OCI-LY3 (cell line): Measurements from ENCODE around the gene RNGTT.

ENCODE experiments used
- H2AFZ ChIP-seq: fragments of 200-600, 300-600 bp; shearing (Covaris generic); 2 replicates; pipeline ENCODE4 v1.6.0; 2014; ENCODE audit warnings: antibody characterized with exemption, low read depth, low read length
- H3K27ac ChIP-seq: fragments of 200-600, 300-600 bp; sonication (generic); 2 replicates; pipeline ENCODE4 v1.5.1; 2014; ENCODE audit warnings: mild to moderate bottlenecking, low read length, moderate library complexity, mixed read lengths
- H3K27me3 ChIP-seq: fragments of 200-600, 300-600 bp; sonication (generic); 2 replicates; pipeline ENCODE4 v1.6.1; 2014; ENCODE audit warnings: low read depth, low read length, mixed read lengths
- H3K36me3 ChIP-seq: fragments of 200-600, 300-600 bp; sonication (generic); replicated peaks from 2 replicates; pipeline ENCODE3; 2014; ENCODE audit warnings: low read depth, low read length, mixed read lengths
- H3K4me1 ChIP-seq: fragments of 300-600, 200-600 bp; sonication (generic); 2 replicates; pipeline ENCODE4 v1.6.1; 2014; ENCODE audit warnings: low read length, mixed read lengths
- H3K4me2 ChIP-seq: fragments of 200-600, 300-600 bp; sonication (generic); 2 replicates; pipeline ENCODE4 v1.6.1; 2014; ENCODE audit warnings: low read length, mixed read lengths
- H3K4me3 ChIP-seq: fragments of 300-600, 200-600 bp; sonication (generic); 2 replicates; pipeline ENCODE4 v1.5.1; 2014; ENCODE audit warnings: antibody characterized with exemption, mild to moderate bottlenecking, low read length, moderate library complexity
- H3K79me2 ChIP-seq: fragments of 300-600, 200-600 bp; shearing (Covaris generic); 2 replicates; pipeline ENCODE4 v1.6.1; 2014; ENCODE audit warnings: mild to moderate bottlenecking, low read length, mixed read lengths
- H3K9ac ChIP-seq: fragments of 300-600, 200-600 bp; shearing (Covaris generic); 2 replicates; pipeline ENCODE4 v1.6.0; 2014; ENCODE audit warnings: mild to moderate bottlenecking, low read length, moderate library complexity
- H3K9me3 ChIP-seq: fragments of 200-600, 300-600 bp; shearing (Covaris generic); 2 replicates; pipeline ENCODE4 v1.6.1; 2014; ENCODE audit warnings: low read length, mixed read lengths; ENCODE audit not compliant: insufficient read depth
- H4K20me1 ChIP-seq: fragments of 200-600, 300-600 bp; sonication (generic); 2 replicates; pipeline ENCODE4 v1.6.1; 2016; ENCODE audit warnings: low read length, mixed read lengths; ENCODE audit not compliant: insufficient read depth
- CTCF ChIP-seq: fragments of 200-600, 300-600 bp; sonication (generic); IDR thresholded peaks from 2 replicates; pipeline ENCODE4 v1.5.1; 2014; ENCODE audit warnings: antibody characterized with exemption, low read length, low read depth
- EZH2phosphoT487 ChIP-seq: fragments of 200-600 bp; shearing (Covaris generic); IDR thresholded peaks from 2 replicates; pipeline ENCODE4 v1.6.1; 2018; ENCODE audit warnings: antibody characterized with exemption, mixed run types, low read depth

RNGTT gene

GRCh38 chr6:88574651-88575050, 388.8 kb downstream of the RNGTT start:
- Histone ChIP-seq H3K36me3 (no peaks in the 10 kb centered on the region), H3K9me3 (no peaks in the 10 kb centered on the region), H2AFZ (no peak overlapping the region), H3K79me2 (no peaks in the 10 kb centered on the region), H3K4me3 (no peak overlapping the region), H4K20me1 (no peaks in the 10 kb centered on the region), H3K4me2 (no peak overlapping the region), H3K4me1 (no peaks in the 10 kb centered on the region), H3K9ac (no peak overlapping the region), H3K27ac (no peak overlapping the region), H3K27me3 (no peaks in the 10 kb centered on the region)
- TF ChIP-seq EZH2phosphoT487 (no peak), CTCF (no peak)

- Histone ChIP-seq H3K4me1 (no peaks in the 10 kb centered on the region), H2AFZ (no peak overlapping the region), H3K4me3 (no peak overlapping the region), H3K27me3 (no peaks in the 10 kb centered on the region), H3K9ac (no peak overlapping the region), H3K79me2 (no peaks in the 10 kb centered on the region), H3K36me3 (no peaks in the 10 kb centered on the region), H4K20me1 (no peaks in the 10 kb centered on the region), H3K27ac (no peak overlapping the region), H3K4me2 (no peak overlapping the region), H3K9me3 (no peaks in the 10 kb centered on the region)
- TF ChIP-seq EZH2phosphoT487 (no peak), CTCF (no peak)
Observed at GRCh38 chr6:88574031-88574430, 389.4 kb downstream of the RNGTT start.

- no peaks in the 10 kb centered on the region for H3K36me3 ChIP-seq
- no peak overlapping the region for H3K4me2 ChIP-seq
- H3K27me3 ChIP-seq, result no peaks in the 10 kb centered on the region
- no peak for TF ChIP-seq EZH2phosphoT487
- no peak for TF ChIP-seq CTCF
- no peaks in the 10 kb centered on the region for H3K9me3 ChIP-seq
- H2AFZ ChIP-seq, result no peak overlapping the region
- no peaks in the 10 kb centered on the region for H4K20me1 ChIP-seq
- H3K4me3 ChIP-seq, result no peak overlapping the region
- no peaks in the 10 kb centered on the region for H3K79me2 ChIP-seq
- no peak overlapping the region for H3K27ac ChIP-seq
- H3K9ac ChIP-seq, result no peak overlapping the region
- no peaks in the 10 kb centered on the region for H3K4me1 ChIP-seq
Observed at GRCh38 chr6:88573561-88573960, 389.9 kb downstream of the RNGTT start.

- Histone ChIP-seq H3K4me3 (no peak overlapping the region), H3K4me1 (no peaks in the 10 kb centered on the region), H3K36me3 (no peaks in the 10 kb centered on the region), H2AFZ (no peak overlapping the region), H4K20me1 (no peaks in the 10 kb centered on the region), H3K9me3 (no peaks in the 10 kb centered on the region), H3K27ac (no peak overlapping the region), H3K4me2 (no peak overlapping the region), H3K9ac (no peak overlapping the region), H3K79me2 (no peaks in the 10 kb centered on the region), H3K27me3 (no peaks in the 10 kb centered on the region)
- no peak for TF ChIP-seq EZH2phosphoT487
- TF ChIP-seq CTCF, result no peak
Observed at GRCh38 chr6:88572449-88573139, 390.8 kb downstream of the RNGTT start.
